IMR-90 (cell line): ENCODE data around the gene ABCC4. TPM values are rescaled to one million over a fixed set of nuclear protein-coding genes. Genes with fewer than 3 reads are reported as not detected.

Experiments used
- ATAC-seq: fragments of 200-7000 bp; cut with Tn5 transposase; 2 replicates; pipeline ENCODE4 v1.9.1; 2020; ENCODE audit warnings: low read depth, mild to moderate bottlenecking, moderate library complexity
- BruUV-seq: library from RNA; stranded (reverse); fragments of 400-500 nt; replicated peaks from 2 replicates; lab custom pipeline; 2021; lab: Mats Ljungman, UMichigan
- CTCF ChIA-PET: fragments of 300-600 bp; formaldehyde crosslinking; extraction: SDS; loops from one replicate; lab custom pipeline; 2021; ENCODE audit warnings: antibody characterized with exemption; lab: Yijun Ruan, JAX
- POLR2A ChIA-PET: fragments of 300-600 bp; sonication (Branson Sonifier 250); formaldehyde crosslinking; loops from one replicate; lab custom pipeline; 2022; ENCODE audit warnings: antibody characterized with exemption; ENCODE audit not compliant: unreplicated experiment; lab: Charles Lee
- DNase-seq: peaks from one replicate; pipeline ENCODE4 v3.0.0; 2013
- H2AFZ ChIP-seq: replicated peaks from 2 replicates; pipeline ENCODE3; 2013; ENCODE audit warnings: low read length, mild to moderate bottlenecking; ENCODE audit not compliant: poor library complexity
- H2AK5ac ChIP-seq: 2 replicates; pipeline ENCODE4 v1.6.1; 2013; ENCODE audit warnings: low read depth, low read length, inconsistent platforms
- H2AK9ac ChIP-seq: replicated peaks from 2 replicates; pipeline ENCODE3; 2013; ENCODE audit warnings: mild to moderate bottlenecking, low read depth, low read length, moderate library complexity; ENCODE audit not compliant: poor library complexity
- H2BK120ac ChIP-seq: 2 replicates; pipeline ENCODE4 v1.6.1; 2013; ENCODE audit warnings: low read depth, low read length, inconsistent platforms
- H2BK15ac ChIP-seq: 3 replicates; pipeline ENCODE4 v1.6.1; 2013; ENCODE audit warnings: low read depth, low read length, inconsistent platforms
- H2BK20ac ChIP-seq: 2 replicates; pipeline ENCODE4 v1.6.1; 2013; ENCODE audit warnings: low read depth, mild to moderate bottlenecking, inconsistent platforms, low read length, moderate library complexity
- H2BK5ac ChIP-seq: 2 replicates; pipeline ENCODE4 v1.6.1; 2013; ENCODE audit warnings: mild to moderate bottlenecking, low read depth, low read length, inconsistent platforms; ENCODE audit not compliant: poor library complexity, severe bottlenecking
- H3K14ac ChIP-seq: replicated peaks from 2 replicates; pipeline ENCODE4 v1.6.1; 2013; ENCODE audit warnings: low read depth, low read length, inconsistent platforms
- H3K18ac ChIP-seq: 2 replicates; pipeline ENCODE4 v1.6.1; 2013; ENCODE audit warnings: low read depth, low read length, control low read depth
- H3K23ac ChIP-seq: 2 replicates; pipeline ENCODE4 v1.6.1; 2013; ENCODE audit warnings: low read depth, low read length, inconsistent platforms
- H3K27ac ChIP-seq: 2 replicates; pipeline ENCODE4 v1.5.1; 2013; ENCODE audit warnings: mild to moderate bottlenecking, control low read depth, low read length; ENCODE audit not compliant: insufficient read depth
- H3K27me3 ChIP-seq: 2 replicates; pipeline ENCODE4 v1.6.1; 2013; ENCODE audit warnings: low read length; ENCODE audit not compliant: control insufficient read depth, insufficient read depth
- H3K36me3 ChIP-seq: 2 replicates; pipeline ENCODE4 v1.6.1; 2013; ENCODE audit warnings: low read length, mixed read lengths; ENCODE audit not compliant: control insufficient read depth, insufficient read depth
- H3K4ac ChIP-seq: 2 replicates; pipeline ENCODE4 v1.6.1; 2013; ENCODE audit warnings: low read depth, low read length, inconsistent platforms
- H3K4me1 ChIP-seq: 2 replicates; pipeline ENCODE4 v1.6.1; 2013; ENCODE audit warnings: low read length, mixed read lengths; ENCODE audit not compliant: control insufficient read depth, insufficient read depth
- H3K4me2 ChIP-seq: 2 replicates; pipeline ENCODE4 v1.6.1; 2013; ENCODE audit warnings: low read depth, mild to moderate bottlenecking, control low read depth, low read length, moderate library complexity
- H3K4me3 ChIP-seq: 2 replicates; pipeline ENCODE4 v1.5.1; 2013; ENCODE audit warnings: low read depth, mild to moderate bottlenecking, control low read depth, low read length, moderate library complexity; ENCODE audit not compliant: insufficient read depth
- H3K56ac ChIP-seq: 2 replicates; pipeline ENCODE4 v1.6.1; 2013; ENCODE audit warnings: low read length, inconsistent platforms; ENCODE audit not compliant: insufficient read depth; ENCODE audit errors: extremely low read depth
- H3K79me1 ChIP-seq, 2 experiments: 2 replicates each; pipeline ENCODE4 v1.6.1; 2013; ENCODE audit warnings: low read length in 2 of 2, inconsistent platforms in 1 of 2, low read depth in 1 of 2
- H3K9ac ChIP-seq: 2 replicates; pipeline ENCODE4 v1.6.1; 2013; ENCODE audit warnings: low read depth, low read length, control low read depth
- H3K9me1 ChIP-seq: 2 replicates; pipeline ENCODE4 v1.6.1; 2013; ENCODE audit warnings: low read length, inconsistent platforms; ENCODE audit not compliant: insufficient read depth
- H3K9me3 ChIP-seq: 2 replicates; pipeline ENCODE4 v1.6.1; 2013; ENCODE audit warnings: low read length; ENCODE audit not compliant: control insufficient read depth, insufficient read depth
- H4K20me1 ChIP-seq: 2 replicates; pipeline ENCODE4 v1.6.1; 2013; ENCODE audit warnings: low read length, inconsistent platforms; ENCODE audit not compliant: insufficient read depth
- H4K5ac ChIP-seq: 2 replicates; pipeline ENCODE4 v1.6.1; 2013; ENCODE audit warnings: mild to moderate bottlenecking, low read depth, low read length, control low read depth
- H4K8ac ChIP-seq, 2 experiments: 2 replicates each; pipeline ENCODE4 v1.6.1; 2013; ENCODE audit warnings: low read depth in 2 of 2, low read length in 2 of 2, control low read depth in 1 of 2, inconsistent platforms in 1 of 2
- H4K91ac ChIP-seq: 2 replicates; pipeline ENCODE4 v1.6.1; 2013; ENCODE audit warnings: low read depth, low read length, inconsistent platforms; ENCODE audit not compliant: insufficient read depth
- BHLHE40 ChIP-seq: fragments of 150-350 bp; IDR thresholded peaks from 2 replicates; pipeline ENCODE4 v1.6.1; 2016; ENCODE audit warnings: mild to moderate bottlenecking, low read depth, low read length
- CHD1 ChIP-seq: IDR thresholded peaks from 2 replicates; pipeline ENCODE4 v1.6.1; 2012; ENCODE audit warnings: low read depth, low read length, improper control_type of control experiment
- FOS ChIP-seq: fragments of 150-350 bp; IDR thresholded peaks from 2 replicates; pipeline ENCODE4 v1.6.1; 2016; ENCODE audit warnings: low read depth, low read length
- POLR2A ChIP-seq: IDR thresholded peaks from 2 replicates; pipeline ENCODE4 v1.6.1; 2012; ENCODE audit warnings: mild to moderate bottlenecking, low read depth, low read length
- RAD21 ChIP-seq: IDR thresholded peaks from 2 replicates; pipeline ENCODE4 v1.6.1; 2012; ENCODE audit warnings: low read length, improper control_type of control experiment
- RCOR1 ChIP-seq: IDR thresholded peaks from 2 replicates; pipeline ENCODE4 v1.6.1; 2012; ENCODE audit warnings: mild to moderate bottlenecking, low read length, improper control_type of control experiment; ENCODE audit not compliant: insufficient replicate concordance
- RFX5 ChIP-seq: IDR thresholded peaks from 2 replicates; pipeline ENCODE4 v1.8.0; 2012; ENCODE audit warnings: low read depth, mild to moderate bottlenecking, low read length, moderate library complexity
- USF2 ChIP-seq: fragments of 150-350 bp; IDR thresholded peaks from 2 replicates; pipeline ENCODE4 v1.6.1; 2017; ENCODE audit warnings: mild to moderate bottlenecking, antibody characterized with exemption, low read length, low read depth
- WGBS, 2 experiments: methylation state at CpG; one replicate each; pipeline versions ENCODE4 v1.1.5 to v1.1.7; 2013; ENCODE audit warnings: missing lambda C conversion rate in 2 of 2; ENCODE audit not compliant: insufficient read length in 1 of 2; ENCODE audit errors: extremely low coverage in 2 of 2; 5-methylcytosine and 5-hydroxymethylcytosine counted together
- dilution Hi-C: fragments of 300-500 bp; cut with HindIII; formaldehyde crosslinking; loops from one replicate; pipeline ENCODE4 v1.14.3; 2018; ENCODE audit warnings: low sequenced_read_pairs; ENCODE audit not compliant: unreplicated experiment
- in situ Hi-C: fragments of 300-500 bp; cut with MboI; formaldehyde crosslinking; loops from 3 replicates; pipeline ENCODE4 v1.14.3; 2019; ENCODE audit warnings: low sequenced_read_pairs, inconsistent platforms, mixed read lengths
- intact Hi-C: fragments of 100-400 bp; cut with micrococcal nuclease; formaldehyde crosslinking; loops from 2 replicates; pipeline ENCODE4 v1.10.0; 2022
- polyA plus RNA-seq, 3 experiments: library from polyadenylated mRNA; depleted of rRNA; stranded (reverse); fragments of >200 nt; gene quantifications; 2 replicates each; pipeline ENCODE4 v1.2.3, GENCODE V29; 2012; ENCODE audit warnings: low replicate concordance in 1 of 3
- total RNA-seq: library from RNA; depleted of rRNA; stranded (reverse); fragments of >200 nt; gene quantifications from 2 replicates; pipeline ENCODE4 v1.2.3, GENCODE V29; 2012

Gene ABCC4
- total and polyA plus RNA-seq, 2 of the 4 experiments (the other 2 are of a cell fraction) = 16.6 to 41.4 TPM

- Histone ChIP-seq H2BK5ac (peak overlapping the region; percentile 28), H3K27ac (no peak overlapping the region), H2AFZ (no peak overlapping the region), H2BK15ac (no peak overlapping the region), H3K36me3 (peaks cover 12% of the 10 kb centered on the region), H2BK20ac (no peak overlapping the region), H2BK120ac (peak overlapping the region; percentile 32; the same call in 1 of the 2 replicates), H4K20me1 (no peaks in the 10 kb centered on the region; the same call in 1 of the 2 replicates), H4K8ac (no peak overlapping the region), H3K4me3 (no peak overlapping the region), H3K4me1 (peaks cover 4% of the 10 kb centered on the region), H3K18ac (no peak overlapping the region), H3K27me3 (no peaks in the 10 kb centered on the region), H3K9me3 (no peaks in the 10 kb centered on the region), H3K4ac (no peak overlapping the region), H3K56ac (no peak overlapping the region), H4K91ac (no peak overlapping the region), H3K14ac (no peak overlapping the region), H3K23ac (no peak overlapping the region), H3K9ac (no peak overlapping the region), H3K4me2 (no peak overlapping the region), H4K5ac (no peak overlapping the region), H2AK5ac (peak overlapping the region; percentile 44; the same call in 1 of the 2 replicates), H3K9me1 (peaks cover 9% of the 10 kb centered on the region), H2AK9ac (no peak overlapping the region), H3K79me1 (peaks cover 5 to 28% of the 10 kb centered on the region in 2 experiments; a peak in 3 of 4 replicates)
- no TSS peak for BruUV-seq
- no peak for ATAC-seq
- CTCF ChIA-PET = no interaction called here
- dilution Hi-C loops (no loop called here), in situ Hi-C loops (no loop called here), intact Hi-C loops (no loop called here)
- TF ChIP-seq RAD21 = no peak
- TF ChIP-seq POLR2A = no peak
- no peak for TF ChIP-seq USF2
- no peak for TF ChIP-seq RCOR1
- no peak for TF ChIP-seq FOS
- no peak for TF ChIP-seq RFX5
- no peak for TF ChIP-seq CHD1
- no peak for TF ChIP-seq BHLHE40
- 100% methylated on average over 3 of the region's 6 CpGs; no CpG with 5 or more reads in 1 of the 2 experiments for WGBS, 2 experiments
- peak; percentile 28 for DNase-seq
- POLR2A ChIA-PET = no interaction called here
These were observed 201.7 kb downstream of the ABCC4 start for GRCh38 chr13:95099541-95099940.
